WTC11 (cell line): Measurements from ENCODE around the gene IQCK. TPM values are rescaled to one million over a fixed set of nuclear protein-coding genes. Genes with fewer than 3 reads are reported as not detected.

ENCODE experiments used
- ATAC-seq: fragments of 200-7000 bp; cut with Tn5 transposase; 2 replicates; pipeline ENCODE4 v1.10.0; 2021; ENCODE audit warnings: mild to moderate bottlenecking, moderate library complexity
- CTCF ChIA-PET: fragments of 300-600 bp; sonication (Branson Sonifier 250); formaldehyde crosslinking; loops from one replicate; lab custom pipeline; 2021; ENCODE audit warnings: antibody characterized with exemption; lab: Charles Lee
- POLR2A ChIA-PET: fragments of 350-600 bp; sonication (Branson Sonifier 250); formaldehyde crosslinking; loops from one replicate; lab custom pipeline; 2021; ENCODE audit warnings: antibody characterized with exemption; lab: Charles Lee
- DNase-seq: peaks from one replicate; pipeline ENCODE4 v3.0.0; 2021; ENCODE audit warnings: low spot score
- H3K27ac Mint-ChIP-seq: 2 replicates; pipeline ENCODE4 v1.8.0; 2021; ENCODE audit warnings: mixed read lengths
- H3K27me3 Mint-ChIP-seq: 2 replicates; pipeline ENCODE4 v1.8.0; 2021; ENCODE audit warnings: low read depth, mild to moderate bottlenecking, moderate library complexity, mixed read lengths
- H3K36me3 Mint-ChIP-seq: 2 replicates; pipeline ENCODE4 v1.8.0; 2021; ENCODE audit warnings: mixed read lengths
- H3K4me1 Mint-ChIP-seq: 2 replicates; pipeline ENCODE4 v1.8.0; 2022; ENCODE audit warnings: mixed read lengths
- H3K4me3 Mint-ChIP-seq: 2 replicates; pipeline ENCODE4 v1.8.0; 2021; ENCODE audit warnings: mild to moderate bottlenecking, moderate library complexity, mixed read lengths
- H3K9me3 Mint-ChIP-seq: 2 replicates; pipeline ENCODE4 v1.8.0; 2021; ENCODE audit warnings: mixed read lengths
- EMX1 ChIP-seq: fragments of 250-450 bp; sonication (Bioruptor Pico); IDR thresholded peaks from 2 replicates; pipeline ENCODE4 v1.8.0; 2021; ENCODE audit warnings: mild to moderate bottlenecking
- ETV6 ChIP-seq: sonication (generic); formaldehyde crosslinking; IDR thresholded peaks from 2 replicates; pipeline ENCODE4 v1.8.1; 2022; ENCODE audit warnings: mild to moderate bottlenecking, missing genetic modification reagents
- FOXK1 ChIP-seq: sonication (generic); formaldehyde crosslinking; IDR thresholded peaks from 2 replicates; pipeline ENCODE4 v1.8.0; 2022; ENCODE audit warnings: mild to moderate bottlenecking, moderate library complexity, missing genetic modification reagents
- FOXP1 ChIP-seq: sonication (generic); formaldehyde crosslinking; IDR thresholded peaks from 2 replicates; pipeline ENCODE4 v1.8.0; 2022; ENCODE audit warnings: missing genetic modification reagents, mild to moderate bottlenecking, moderate library complexity, borderline replicate concordance
- GRHL2 ChIP-seq: fragments of 250-450 bp; sonication (Bioruptor Pico); IDR thresholded peaks from 2 replicates; pipeline ENCODE4 v1.8.0; 2022; ENCODE audit warnings: mild to moderate bottlenecking, moderate library complexity; ENCODE audit not compliant: insufficient replicate concordance, severe bottlenecking
- MYBL2 ChIP-seq: sonication (generic); formaldehyde crosslinking; IDR thresholded peaks from 2 replicates; pipeline ENCODE4 v1.8.1; 2023; ENCODE audit warnings: mild to moderate bottlenecking, moderate library complexity, missing genetic modification reagents
- PRDM15 ChIP-seq: sonication (generic); formaldehyde crosslinking; IDR thresholded peaks from 2 replicates; pipeline ENCODE4 v1.8.0; 2022; ENCODE audit warnings: missing genetic modification reagents
- RORB ChIP-seq: fragments of 250-450 bp; sonication (Bioruptor Pico); IDR thresholded peaks from 2 replicates; pipeline ENCODE4 v1.9.0; 2021; ENCODE audit warnings: mild to moderate bottlenecking
- SOX15 ChIP-seq: fragments of 250-450 bp; sonication (Bioruptor Pico); IDR thresholded peaks from 2 replicates; pipeline ENCODE4 v1.9.0; 2021; ENCODE audit warnings: mild to moderate bottlenecking
- SP1 ChIP-seq: sonication (generic); formaldehyde crosslinking; conservative IDR thresholded peaks from 2 replicates; pipeline ENCODE4 v1.8.1; 2022; ENCODE audit warnings: missing genetic modification reagents
- ZBTB43 ChIP-seq: sonication (generic); formaldehyde crosslinking; IDR thresholded peaks from 2 replicates; pipeline ENCODE4 v1.8.1; 2023; ENCODE audit warnings: mild to moderate bottlenecking, missing genetic modification reagents
- ZNF263 ChIP-seq: sonication (generic); formaldehyde crosslinking; IDR thresholded peaks from 2 replicates; pipeline ENCODE4 v1.8.1; 2022; ENCODE audit warnings: low read depth, mild to moderate bottlenecking, moderate library complexity, missing genetic modification reagents
- ZNF396 ChIP-seq: fragments of 250-450 bp; sonication (Bioruptor Pico); IDR thresholded peaks from 2 replicates; pipeline ENCODE4 v1.8.0; 2021; ENCODE audit warnings: mild to moderate bottlenecking, moderate library complexity, borderline replicate concordance
- ZNF416 ChIP-seq: fragments of 250-450 bp; sonication (Bioruptor Pico); IDR thresholded peaks from 2 replicates; pipeline ENCODE4 v1.9.0; 2021; ENCODE audit warnings: mild to moderate bottlenecking, inconsistent platforms
- total RNA-seq: library from RNA; stranded (reverse); gene quantifications from 3 replicates; pipeline ENCODE4 v1.2.3, GENCODE V29; 2021
- TF ChIP-seq, protein P1 (sequence below): sonication (generic); formaldehyde crosslinking; IDR thresholded peaks from 2 replicates; pipeline ENCODE4 v1.8.0; 2023; ENCODE audit warnings: missing genetic modification reagents
- TF ChIP-seq, protein P2 (sequence below): sonication (generic); formaldehyde crosslinking; IDR thresholded peaks from 2 replicates; pipeline ENCODE4 v1.8.1; 2023; ENCODE audit warnings: mild to moderate bottlenecking, missing genetic modification reagents
- TF ChIP-seq, protein P3 (sequence below): fragments of 250-450 bp; sonication (Bioruptor Pico); IDR thresholded peaks from 2 replicates; pipeline ENCODE4 v1.9.0; 2021; ENCODE audit warnings: mild to moderate bottlenecking
- TF ChIP-seq, protein P4 (sequence below): sonication (generic); formaldehyde crosslinking; IDR thresholded peaks from 2 replicates; pipeline ENCODE4 v1.8.0; 2022; ENCODE audit warnings: mild to moderate bottlenecking, missing genetic modification reagents
- TF ChIP-seq, protein P5 (sequence below): fragments of 250-450 bp; sonication (Bioruptor Pico); IDR thresholded peaks from 2 replicates; pipeline ENCODE4 v1.9.0; 2021; ENCODE audit warnings: mild to moderate bottlenecking, borderline replicate concordance

The IQCK gene
- total RNA-seq, 1 experiment from 2014 or later: 5.8 TPM

DNA sequence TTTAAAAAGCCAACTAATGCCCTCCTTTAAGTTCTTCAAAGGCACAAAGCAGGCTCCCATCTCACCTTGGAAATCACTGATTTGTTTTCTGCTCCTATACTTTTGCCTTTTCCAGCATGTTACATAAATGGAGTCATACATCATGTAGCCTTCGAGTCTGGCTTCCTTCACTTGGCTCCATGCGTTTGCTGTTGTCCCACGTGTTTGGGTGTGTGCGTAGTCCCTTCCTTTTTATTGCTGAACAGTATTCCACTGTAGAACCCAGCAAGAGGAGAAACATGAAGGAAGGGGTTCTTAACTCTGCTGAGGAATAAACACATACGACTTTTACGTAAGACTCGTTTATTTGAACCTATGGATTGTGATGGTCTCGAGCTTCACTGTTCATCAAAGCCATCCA is 84.5 kb downstream of the IQCK start (continued):
- TF ChIP-seq SOX15 (CRISPR knock-in tag): no peak

GRCh38 chr16:19804538-19805323 is 86.7 kb downstream of the IQCK start:
- TF ChIP-seq ZNF416 (no peak), ZNF396 (CRISPR knock-in tag) (no peak), SP1 (CRISPR knock-in tag) (no peak), FOXK1 (CRISPR knock-in tag) (0 out of 2 replicates have a peak, but pooled peaks have one; percentile 28), ZBTB43 (CRISPR knock-in tag) (peak; percentile 33; the same call in 1 of the 2 replicates), ETV6 (CRISPR knock-in tag) (peak; percentile 99), GRHL2 (no peak), EMX1 (CRISPR knock-in tag) (no peak), MYBL2 (CRISPR knock-in tag) (peak; percentile 71; the same call in 1 of the 2 replicates), RORB (CRISPR knock-in tag) (no peak), PRDM15 (CRISPR knock-in tag) (no peak), ZNF263 (CRISPR knock-in tag) (no peak), FOXP1 (CRISPR knock-in tag) (no peak)
- TF ChIP-seq, protein P1, sequence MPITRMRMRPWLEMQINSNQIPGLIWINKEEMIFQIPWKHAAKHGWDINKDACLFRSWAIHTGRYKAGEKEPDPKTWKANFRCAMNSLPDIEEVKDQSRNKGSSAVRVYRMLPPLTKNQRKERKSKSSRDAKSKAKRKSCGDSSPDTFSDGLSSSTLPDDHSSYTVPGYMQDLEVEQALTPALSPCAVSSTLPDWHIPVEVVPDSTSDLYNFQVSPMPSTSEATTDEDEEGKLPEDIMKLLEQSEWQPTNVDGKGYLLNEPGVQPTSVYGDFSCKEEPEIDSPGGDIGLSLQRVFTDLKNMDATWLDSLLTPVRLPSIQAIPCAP (CRISPR knock-in tag): no peak
- TF ChIP-seq, protein P2, sequence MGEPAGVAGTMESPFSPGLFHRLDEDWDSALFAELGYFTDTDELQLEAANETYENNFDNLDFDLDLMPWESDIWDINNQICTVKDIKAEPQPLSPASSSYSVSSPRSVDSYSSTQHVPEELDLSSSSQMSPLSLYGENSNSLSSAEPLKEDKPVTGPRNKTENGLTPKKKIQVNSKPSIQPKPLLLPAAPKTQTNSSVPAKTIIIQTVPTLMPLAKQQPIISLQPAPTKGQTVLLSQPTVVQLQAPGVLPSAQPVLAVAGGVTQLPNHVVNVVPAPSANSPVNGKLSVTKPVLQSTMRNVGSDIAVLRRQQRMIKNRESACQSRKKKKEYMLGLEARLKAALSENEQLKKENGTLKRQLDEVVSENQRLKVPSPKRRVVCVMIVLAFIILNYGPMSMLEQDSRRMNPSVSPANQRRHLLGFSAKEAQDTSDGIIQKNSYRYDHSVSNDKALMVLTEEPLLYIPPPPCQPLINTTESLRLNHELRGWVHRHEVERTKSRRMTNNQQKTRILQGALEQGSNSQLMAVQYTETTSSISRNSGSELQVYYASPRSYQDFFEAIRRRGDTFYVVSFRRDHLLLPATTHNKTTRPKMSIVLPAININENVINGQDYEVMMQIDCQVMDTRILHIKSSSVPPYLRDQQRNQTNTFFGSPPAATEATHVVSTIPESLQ (CRISPR knock-in tag): no peak
- TF ChIP-seq, protein P3, sequence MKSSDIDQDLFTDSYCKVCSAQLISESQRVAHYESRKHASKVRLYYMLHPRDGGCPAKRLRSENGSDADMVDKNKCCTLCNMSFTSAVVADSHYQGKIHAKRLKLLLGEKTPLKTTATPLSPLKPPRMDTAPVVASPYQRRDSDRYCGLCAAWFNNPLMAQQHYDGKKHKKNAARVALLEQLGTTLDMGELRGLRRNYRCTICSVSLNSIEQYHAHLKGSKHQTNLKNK (CRISPR knock-in tag): no peak
- TF ChIP-seq, protein P4, sequence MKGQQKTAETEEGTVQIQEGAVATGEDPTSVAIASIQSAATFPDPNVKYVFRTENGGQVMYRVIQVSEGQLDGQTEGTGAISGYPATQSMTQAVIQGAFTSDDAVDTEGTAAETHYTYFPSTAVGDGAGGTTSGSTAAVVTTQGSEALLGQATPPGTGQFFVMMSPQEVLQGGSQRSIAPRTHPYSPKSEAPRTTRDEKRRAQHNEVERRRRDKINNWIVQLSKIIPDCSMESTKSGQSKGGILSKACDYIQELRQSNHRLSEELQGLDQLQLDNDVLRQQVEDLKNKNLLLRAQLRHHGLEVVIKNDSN (CRISPR knock-in tag): no peak
- TF ChIP-seq, protein P5, sequence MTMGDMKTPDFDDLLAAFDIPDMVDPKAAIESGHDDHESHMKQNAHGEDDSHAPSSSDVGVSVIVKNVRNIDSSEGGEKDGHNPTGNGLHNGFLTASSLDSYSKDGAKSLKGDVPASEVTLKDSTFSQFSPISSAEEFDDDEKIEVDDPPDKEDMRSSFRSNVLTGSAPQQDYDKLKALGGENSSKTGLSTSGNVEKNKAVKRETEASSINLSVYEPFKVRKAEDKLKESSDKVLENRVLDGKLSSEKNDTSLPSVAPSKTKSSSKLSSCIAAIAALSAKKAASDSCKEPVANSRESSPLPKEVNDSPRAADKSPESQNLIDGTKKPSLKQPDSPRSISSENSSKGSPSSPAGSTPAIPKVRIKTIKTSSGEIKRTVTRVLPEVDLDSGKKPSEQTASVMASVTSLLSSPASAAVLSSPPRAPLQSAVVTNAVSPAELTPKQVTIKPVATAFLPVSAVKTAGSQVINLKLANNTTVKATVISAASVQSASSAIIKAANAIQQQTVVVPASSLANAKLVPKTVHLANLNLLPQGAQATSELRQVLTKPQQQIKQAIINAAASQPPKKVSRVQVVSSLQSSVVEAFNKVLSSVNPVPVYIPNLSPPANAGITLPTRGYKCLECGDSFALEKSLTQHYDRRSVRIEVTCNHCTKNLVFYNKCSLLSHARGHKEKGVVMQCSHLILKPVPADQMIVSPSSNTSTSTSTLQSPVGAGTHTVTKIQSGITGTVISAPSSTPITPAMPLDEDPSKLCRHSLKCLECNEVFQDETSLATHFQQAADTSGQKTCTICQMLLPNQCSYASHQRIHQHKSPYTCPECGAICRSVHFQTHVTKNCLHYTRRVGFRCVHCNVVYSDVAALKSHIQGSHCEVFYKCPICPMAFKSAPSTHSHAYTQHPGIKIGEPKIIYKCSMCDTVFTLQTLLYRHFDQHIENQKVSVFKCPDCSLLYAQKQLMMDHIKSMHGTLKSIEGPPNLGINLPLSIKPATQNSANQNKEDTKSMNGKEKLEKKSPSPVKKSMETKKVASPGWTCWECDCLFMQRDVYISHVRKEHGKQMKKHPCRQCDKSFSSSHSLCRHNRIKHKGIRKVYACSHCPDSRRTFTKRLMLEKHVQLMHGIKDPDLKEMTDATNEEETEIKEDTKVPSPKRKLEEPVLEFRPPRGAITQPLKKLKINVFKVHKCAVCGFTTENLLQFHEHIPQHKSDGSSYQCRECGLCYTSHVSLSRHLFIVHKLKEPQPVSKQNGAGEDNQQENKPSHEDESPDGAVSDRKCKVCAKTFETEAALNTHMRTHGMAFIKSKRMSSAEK (CRISPR knock-in tag): no peak
- TF ChIP-seq, all 79 proteins: peak for 4
- H3K4me3 Mint-ChIP-seq: no peak overlapping the region
- peak; percentile 55 for DNase-seq
- CTCF ChIA-PET: interaction anchor here (1.0 to 2.5 kb wide), 4 partner anchors 78 to 249 kb away, joined by 3 to 6 read pairs (median 4); partner anchors contain the start of gene VPS35L
- H3K4me1 Mint-ChIP-seq: peaks cover 18% of the 10 kb centered on the region
- peaks cover 26% of the 10 kb centered on the region for H3K9me3 Mint-ChIP-seq
- peaks cover 2% of the 10 kb centered on the region; the same call in 1 of the 2 replicates for H3K27me3 Mint-ChIP-seq
- peaks cover 30% of the 10 kb centered on the region for H3K36me3 Mint-ChIP-seq
- ATAC-seq: peak; percentile 96
- peak overlapping the region; percentile 48 for H3K27ac Mint-ChIP-seq
- POLR2A ChIA-PET: interaction anchor here (0.8 to 1.3 kb wide), 2 partner anchors 63 to 78 kb away, joined by 4 to 9 read pairs; no protein-coding TSS in a partner anchor
